Right lobe of liver (tissue), 4 donors: ENCODE data around the gene LRBA.

Source experiments
- CTCF ChIP-seq, 4 donors: fragments of 200-600 bp in 3 of 4; fragments of 450-650 bp in 1 of 4; IDR thresholded peaks; one replicate each; pipeline versions ENCODE4 v1.5.1 to v1.8.0; 2016 to 2022; ENCODE audit warnings: antibody characterized with exemption in 4 of 4, mild to moderate bottlenecking in 2 of 4
- POLR2A ChIP-seq: fragments of 450-650 bp; IDR thresholded peaks from one replicate; pipeline ENCODE4 v1.6.1; 2017; ENCODE audit warnings: antibody characterized with exemption, mild to moderate bottlenecking
- donor health status: DM: no; HTN: no; CAD: no.
- donor health status: DM: no; HTN: no; CAD: no.
- donor health status: DM: no; HTN: yes; CAD: no.

GRCh38 chr4:150237110-150237872, 777.8 kb downstream of the LRBA start:
- no peak for TF ChIP-seq CTCF (IDR thresholded peaks at IDR 0.05)
- no peak for TF ChIP-seq POLR2A
